ENCODE data around the gene NADSYN1. TPM values are rescaled to one million over a fixed set of nuclear protein-coding genes. Genes with fewer than 3 reads are reported as not detected.

The NADSYN1 gene
- total and polyA plus RNA-seq, 2 of the 13 experiments (the other 11 are each of a cell fraction or from before 2014, with no cell fraction given): 35.7 to 51.5 TPM

DNA sequence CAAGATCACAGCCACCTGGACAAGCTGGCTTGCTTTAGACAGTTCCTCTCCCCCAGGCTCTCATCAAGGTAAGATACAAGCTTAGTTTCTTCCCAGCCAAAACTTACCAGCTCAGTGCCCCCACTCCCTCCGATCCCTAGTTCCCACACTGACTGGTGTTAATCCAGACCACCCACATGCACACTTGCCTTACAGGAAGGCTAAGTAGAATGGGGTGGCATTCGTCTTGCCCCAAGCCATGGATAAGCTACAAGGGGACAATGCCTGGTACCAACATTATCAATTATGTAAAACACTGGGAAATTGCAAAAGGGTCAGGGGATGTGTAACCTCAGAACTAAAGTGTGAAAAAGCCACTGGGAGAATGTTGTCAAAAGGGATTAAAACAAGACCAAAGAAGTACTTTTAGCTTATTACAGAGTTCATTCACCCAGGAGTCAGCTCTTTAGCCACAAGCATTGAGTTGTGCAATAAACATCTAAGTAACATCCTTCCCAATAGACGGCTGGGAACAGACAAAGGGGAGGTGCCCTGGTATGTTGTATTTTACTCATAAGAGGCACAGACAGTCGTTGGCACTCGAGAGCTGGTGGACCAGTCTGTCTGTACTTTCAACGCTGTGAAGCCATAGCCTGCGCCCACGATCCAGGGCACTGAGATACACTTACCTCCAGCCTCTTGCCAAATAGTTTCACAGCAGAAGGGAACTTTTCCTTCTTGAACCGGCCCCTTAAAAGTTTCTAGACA, 5.9 kb upstream of the NADSYN1 start (continued):
- TF ChIP-seq, protein P1, sequence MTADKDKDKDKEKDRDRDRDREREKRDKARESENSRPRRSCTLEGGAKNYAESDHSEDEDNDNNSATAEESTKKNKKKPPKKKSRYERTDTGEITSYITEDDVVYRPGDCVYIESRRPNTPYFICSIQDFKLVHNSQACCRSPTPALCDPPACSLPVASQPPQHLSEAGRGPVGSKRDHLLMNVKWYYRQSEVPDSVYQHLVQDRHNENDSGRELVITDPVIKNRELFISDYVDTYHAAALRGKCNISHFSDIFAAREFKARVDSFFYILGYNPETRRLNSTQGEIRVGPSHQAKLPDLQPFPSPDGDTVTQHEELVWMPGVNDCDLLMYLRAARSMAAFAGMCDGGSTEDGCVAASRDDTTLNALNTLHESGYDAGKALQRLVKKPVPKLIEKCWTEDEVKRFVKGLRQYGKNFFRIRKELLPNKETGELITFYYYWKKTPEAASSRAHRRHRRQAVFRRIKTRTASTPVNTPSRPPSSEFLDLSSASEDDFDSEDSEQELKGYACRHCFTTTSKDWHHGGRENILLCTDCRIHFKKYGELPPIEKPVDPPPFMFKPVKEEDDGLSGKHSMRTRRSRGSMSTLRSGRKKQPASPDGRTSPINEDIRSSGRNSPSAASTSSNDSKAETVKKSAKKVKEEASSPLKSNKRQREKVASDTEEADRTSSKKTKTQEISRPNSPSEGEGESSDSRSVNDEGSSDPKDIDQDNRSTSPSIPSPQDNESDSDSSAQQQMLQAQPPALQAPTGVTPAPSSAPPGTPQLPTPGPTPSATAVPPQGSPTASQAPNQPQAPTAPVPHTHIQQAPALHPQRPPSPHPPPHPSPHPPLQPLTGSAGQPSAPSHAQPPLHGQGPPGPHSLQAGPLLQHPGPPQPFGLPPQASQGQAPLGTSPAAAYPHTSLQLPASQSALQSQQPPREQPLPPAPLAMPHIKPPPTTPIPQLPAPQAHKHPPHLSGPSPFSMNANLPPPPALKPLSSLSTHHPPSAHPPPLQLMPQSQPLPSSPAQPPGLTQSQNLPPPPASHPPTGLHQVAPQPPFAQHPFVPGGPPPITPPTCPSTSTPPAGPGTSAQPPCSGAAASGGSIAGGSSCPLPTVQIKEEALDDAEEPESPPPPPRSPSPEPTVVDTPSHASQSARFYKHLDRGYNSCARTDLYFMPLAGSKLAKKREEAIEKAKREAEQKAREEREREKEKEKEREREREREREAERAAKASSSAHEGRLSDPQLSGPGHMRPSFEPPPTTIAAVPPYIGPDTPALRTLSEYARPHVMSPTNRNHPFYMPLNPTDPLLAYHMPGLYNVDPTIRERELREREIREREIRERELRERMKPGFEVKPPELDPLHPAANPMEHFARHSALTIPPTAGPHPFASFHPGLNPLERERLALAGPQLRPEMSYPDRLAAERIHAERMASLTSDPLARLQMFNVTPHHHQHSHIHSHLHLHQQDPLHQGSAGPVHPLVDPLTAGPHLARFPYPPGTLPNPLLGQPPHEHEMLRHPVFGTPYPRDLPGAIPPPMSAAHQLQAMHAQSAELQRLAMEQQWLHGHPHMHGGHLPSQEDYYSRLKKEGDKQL (CRISPR knock-in tag; IDR thresholded peaks at IDR 0.05; ENCODE audit: low read depth): peak; percentile 91
- TF ChIP-seq ZNF343 (CRISPR knock-in tag; IDR thresholded peaks at IDR 0.05) (no peak), ZNF768 (CRISPR knock-in tag; IDR thresholded peaks at IDR 0.05) (no peak), YEATS4 (CRISPR knock-in tag; IDR thresholded peaks at IDR 0.05; ENCODE audit: borderline replicate concordance) (no peak), POLR2AphosphoS5 (IDR thresholded peaks at IDR 0.05; ENCODE audit: low read depth, low read length) (no peak), CREM (IDR thresholded peaks at IDR 0.05) (peak; percentile 45; the same call in 1 of the 2 replicates), CREM (CRISPR knock-in tag; IDR thresholded peaks at IDR 0.05) (no peak), NKX3-1 (CRISPR knock-in tag; IDR thresholded peaks at IDR 0.05) (no peak; the same call in 1 of the 2 replicates)
- TF ChIP-seq, protein P2, sequence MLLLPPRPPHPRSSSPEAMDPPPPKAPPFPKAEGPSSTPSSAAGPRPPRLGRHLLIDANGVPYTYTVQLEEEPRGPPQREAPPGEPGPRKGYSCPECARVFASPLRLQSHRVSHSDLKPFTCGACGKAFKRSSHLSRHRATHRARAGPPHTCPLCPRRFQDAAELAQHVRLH (CRISPR knock-in tag; IDR thresholded peaks at IDR 0.05; ENCODE audit: borderline replicate concordance, low read depth): no peak
